HepG2 (cell line): Measurements from ENCODE around the gene TOR1B.

Experiments
- CEBPZ ChIP-seq: IDR thresholded peaks from 2 replicates; pipeline ENCODE4 v1.6.1; 2012; ENCODE audit warnings: low read length, improper control_type of control experiment
- CHD2 ChIP-seq: IDR thresholded peaks from 2 replicates; pipeline ENCODE4 v1.6.1; 2011; ENCODE audit warnings: low read depth, low read length, improper control_type of control experiment
- CHD4 ChIP-seq: fragments of 200-600 bp; sonication (generic); IDR thresholded peaks from 2 replicates; pipeline ENCODE4 v1.7.0; 2017; ENCODE audit warnings: mild to moderate bottlenecking, low read length, borderline replicate concordance
- CTCF ChIP-seq: sonication (generic); formaldehyde crosslinking; IDR thresholded peaks from 2 replicates; pipeline ENCODE4 v1.5.0; 2020; ENCODE audit warnings: mild to moderate bottlenecking, missing genetic modification reagents, moderate library complexity
- E2F5 ChIP-seq: sonication (generic); formaldehyde crosslinking; conservative IDR thresholded peaks from 2 replicates; pipeline ENCODE4 v1.4.0; 2020; ENCODE audit warnings: missing genetic modification reagents
- GABPA ChIP-seq, 2 experiments: IDR thresholded peaks; 2 replicates each; pipeline ENCODE4 v1.6.1; 2011 to 2016; ENCODE audit warnings: low read depth in 2 of 2, low read length in 1 of 2, missing biosample characterization in 1 of 2, missing genetic modification characterization in 1 of 2
- HCFC1 ChIP-seq: fragments of 150-350 bp; IDR thresholded peaks from 2 replicates; pipeline ENCODE4 v1.6.1; 2014; ENCODE audit warnings: low read depth, low read length
- HMG20A ChIP-seq: IDR thresholded peaks from 2 replicates; pipeline ENCODE4 v1.6.1; 2016; ENCODE audit warnings: borderline replicate concordance
- RAD21 ChIP-seq: fragments of 450-650 bp; formaldehyde crosslinking; IDR thresholded peaks from 2 replicates; pipeline ENCODE4 v1.5.0; 2020; ENCODE audit warnings: mild to moderate bottlenecking
- SCMH1 ChIP-seq: sonication (generic); formaldehyde crosslinking; IDR thresholded peaks from 2 replicates; pipeline ENCODE4 v1.9.0; 2021; ENCODE audit warnings: missing genetic modification reagents, mild to moderate bottlenecking, borderline replicate concordance
- ZFP36 ChIP-seq: fragments of 150-350 bp; IDR thresholded peaks from 2 replicates; pipeline ENCODE4 v1.6.1; 2018; ENCODE audit warnings: borderline replicate concordance, low read length, low read depth; ENCODE audit not compliant: partially characterized antibody
- ZNF609 ChIP-seq: sonication (generic); formaldehyde crosslinking; IDR thresholded peaks from 2 replicates; pipeline ENCODE4 v1.4.0; 2020; ENCODE audit warnings: mild to moderate bottlenecking, missing genetic modification reagents, borderline replicate concordance
- ZNF670 ChIP-seq: sonication (generic); formaldehyde crosslinking; IDR thresholded peaks from 2 replicates; pipeline ENCODE4 v1.8.0; 2022; ENCODE audit warnings: mild to moderate bottlenecking, missing genetic modification reagents, borderline replicate concordance

GRCh38 chr9:129845373-129845772, 42.4 kb downstream of the TOR1B start:
- TF ChIP-seq HCFC1 (no peak), HMG20A (CRISPR knock-in tag) (no peak), CHD4 (no peak), CHD2 (no peak), CEBPZ (no peak), ZNF609 (CRISPR knock-in tag) (no peak), CTCF (CRISPR knock-in tag) (no peak), ZNF670 (CRISPR knock-in tag) (no peak), ZFP36 (no peak), GABPA (IDR thresholded peaks at IDR 0.05; ENCODE audit: low read depth, low read length) (no peak), GABPA (CRISPR knock-in tag; IDR thresholded peaks at IDR 0.05; ENCODE audit: low read depth) (no peak), RAD21 (CRISPR knock-in tag) (no peak), SCMH1 (CRISPR knock-in tag) (no peak), E2F5 (no peak)
